Kidney tubule cell (primary cell): ENCODE measurements around the gene BATF3.
A peak's percentile ranks its signal among the peaks of the same experiment; 100 is the strongest.

Source experiments
- DNase-seq: peaks from one replicate; pipeline ENCODE4 v3.0.0-alpha.2; 2018; ENCODE audit warnings: low spot score

Gene BATF3

GRCh38 chr1:212684521-212685090 is 15.0 kb downstream of the BATF3 start:
- DNase-seq = no peak

- DNase-seq = no peak
Measured at GRCh38 chr1:212684076-212684475, 15.6 kb downstream of the BATF3 start.

GRCh38 chr1:212683357-212683722 is 16.3 kb downstream of the BATF3 start:
- DNase-seq = no peak

GRCh38 chr1:212680680-212681389 is 18.8 kb downstream of the BATF3 start:
- no peak for DNase-seq

DNA sequence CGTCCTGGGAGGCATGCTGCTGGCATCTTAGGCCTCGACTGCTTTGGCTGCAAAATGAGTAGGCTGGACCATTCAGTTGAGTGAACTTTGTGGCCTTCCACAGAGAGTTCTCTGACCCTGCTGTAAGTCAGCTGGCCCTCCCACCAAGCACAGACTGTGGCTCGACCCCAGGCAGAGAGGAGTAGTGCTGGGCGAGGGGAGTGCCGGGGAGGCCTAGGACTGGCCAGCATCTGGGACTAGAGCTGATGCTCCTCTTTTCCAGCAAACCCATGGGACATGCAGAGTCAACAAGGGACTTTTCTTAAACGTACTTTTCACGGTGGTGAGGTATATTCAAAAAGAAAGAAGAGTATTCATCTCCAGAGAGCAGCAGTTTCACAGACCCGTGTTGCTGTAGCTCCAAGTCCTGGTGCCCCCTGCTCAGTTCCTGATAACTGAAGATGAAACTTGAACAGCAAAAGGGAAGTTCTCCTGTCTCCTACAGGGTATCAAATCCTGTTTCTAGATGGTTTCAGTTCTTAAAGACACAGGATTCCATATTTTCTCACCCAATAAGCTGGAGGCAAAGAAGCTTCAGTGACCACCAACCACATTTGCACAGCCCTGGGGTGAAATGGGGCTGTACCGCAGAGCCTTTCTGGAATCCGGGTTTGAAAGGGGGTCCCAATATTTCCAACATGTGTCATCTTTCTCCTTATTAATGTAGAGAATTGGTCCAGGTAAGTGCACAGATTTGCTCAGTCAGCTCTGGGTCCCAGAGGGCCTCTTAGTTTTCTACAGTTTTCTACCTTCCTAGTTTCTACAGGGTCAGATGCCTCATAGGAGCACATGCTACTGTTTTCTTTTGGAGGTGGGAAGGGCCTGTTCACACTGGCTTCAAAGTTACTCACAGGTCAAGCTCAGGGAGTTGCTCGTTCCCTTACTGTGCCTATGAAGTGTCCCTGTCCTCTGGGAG is 20.9 kb downstream of the BATF3 start:
- DNase-seq = no peak

DNA sequence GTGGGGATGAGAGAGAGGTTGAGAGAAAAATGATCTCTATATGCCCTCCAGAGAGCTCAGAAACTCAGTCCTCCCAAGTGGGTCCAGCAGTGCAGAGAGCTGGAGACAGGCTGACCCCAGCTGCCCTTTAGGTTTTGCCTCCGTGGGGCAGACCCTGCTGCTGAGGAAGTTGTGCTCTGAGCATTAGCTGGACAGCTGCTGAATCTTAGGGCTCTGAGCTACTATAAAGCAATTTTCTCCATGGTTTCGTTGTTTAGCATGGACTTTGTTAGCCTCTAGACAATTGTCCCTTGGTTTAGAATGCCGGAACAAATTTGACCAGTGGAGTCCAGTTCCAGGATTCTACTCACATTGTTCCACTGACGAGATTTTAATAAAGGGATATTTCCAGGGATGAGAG is 22.1 kb downstream of the BATF3 start:
- DNase-seq = no peak

- DNase-seq = no peak
Measured at GRCh38 chr1:212677136-212677535, 22.5 kb downstream of the BATF3 start.

DNA sequence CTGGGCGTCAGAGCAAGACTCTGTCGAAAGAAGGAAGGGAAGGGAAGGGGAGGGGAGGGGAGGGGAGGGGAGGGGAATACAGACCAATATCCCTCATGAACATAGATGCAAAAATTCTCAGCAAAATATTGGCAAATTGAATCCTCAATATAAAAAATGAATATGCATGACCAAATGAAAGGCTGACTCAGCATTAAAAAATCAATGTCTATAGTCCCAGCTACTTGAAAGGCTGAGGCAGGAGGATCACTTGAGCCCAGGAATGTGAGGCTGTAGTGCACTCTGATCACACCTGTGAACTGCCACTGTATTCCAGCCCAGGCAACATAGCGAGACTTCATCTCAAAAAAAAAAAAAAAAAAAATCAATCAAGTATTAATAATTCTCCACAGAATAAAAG is 24.0 kb downstream of the BATF3 start:
- DNase-seq = no peak

GRCh38 chr1:212674872-212675271 is 24.8 kb downstream of the BATF3 start:
- DNase-seq = no peak

- DNase-seq = peak; percentile 90
Measured at GRCh38 chr1:212671342-212672031, 28.2 kb downstream of the BATF3 start.

DNA sequence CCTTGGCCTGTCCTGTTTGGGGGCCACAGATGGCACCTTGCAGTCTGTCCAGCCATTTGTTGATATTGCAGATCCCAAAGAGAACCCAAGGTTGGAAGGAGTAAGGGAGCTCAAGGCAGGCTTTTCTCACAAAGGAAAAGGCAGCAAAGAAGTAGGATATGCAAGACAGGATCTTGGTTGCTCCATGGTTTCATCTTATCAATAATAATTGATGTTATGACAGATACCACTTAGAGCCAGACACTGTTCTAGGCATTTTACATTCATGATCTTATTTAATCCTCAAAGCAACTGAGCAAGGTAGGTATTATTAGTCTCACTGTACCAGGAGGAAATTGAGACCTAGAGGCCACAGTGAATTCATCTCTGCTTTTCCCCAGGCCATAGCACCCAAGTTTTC is 28.8 kb downstream of the BATF3 start:
- no peak for DNase-seq

- DNase-seq = no peak
Measured at GRCh38 chr1:212670301-212670700, 29.3 kb downstream of the BATF3 start.

- DNase-seq = no peak
Measured at GRCh38 chr1:212669600-212669999, 30.0 kb downstream of the BATF3 start.

DNA sequence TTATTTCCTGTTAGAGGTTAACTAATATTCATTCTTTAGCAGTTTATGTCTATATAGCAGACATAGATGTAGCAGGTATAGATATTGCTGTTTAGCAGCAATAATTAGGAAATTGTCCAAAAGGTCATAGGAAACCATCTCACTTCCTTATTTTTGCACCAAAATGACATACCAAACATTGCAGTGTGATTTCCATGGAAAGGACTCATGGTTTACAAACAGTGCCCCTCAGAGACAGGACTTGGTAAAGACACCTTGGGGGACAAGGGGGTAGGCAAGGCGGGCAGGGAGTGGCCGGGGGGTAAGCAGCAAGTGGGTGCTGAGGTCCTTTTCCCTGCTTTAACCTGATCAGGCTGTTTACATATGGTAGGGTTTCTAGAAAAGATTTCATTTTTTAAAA is 30.5 kb downstream of the BATF3 start:
- DNase-seq = peak; percentile 19

DNA sequence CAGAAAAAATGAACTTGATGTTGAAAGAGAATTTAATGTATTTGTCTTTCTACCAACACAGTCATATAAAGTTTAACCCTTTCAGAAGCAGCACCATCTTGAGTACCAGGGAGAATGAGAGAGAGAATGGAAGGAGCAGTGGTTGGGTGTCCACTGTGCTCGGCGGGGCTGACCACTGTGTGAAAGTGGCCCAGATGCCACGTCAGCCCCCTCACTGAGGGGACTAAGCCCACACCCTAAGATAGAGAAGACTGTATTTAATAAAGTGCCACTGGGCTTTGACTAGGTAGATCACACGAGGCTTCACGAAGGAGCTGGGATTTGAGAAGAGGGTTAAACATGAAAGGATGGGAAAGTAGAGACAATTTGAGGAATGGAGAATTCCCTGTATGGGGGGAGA is 31.2 kb downstream of the BATF3 start:
- no peak for DNase-seq

- DNase-seq = peak; percentile 98
Measured at GRCh38 chr1:212667223-212668139, 32.2 kb downstream of the BATF3 start.

DNA sequence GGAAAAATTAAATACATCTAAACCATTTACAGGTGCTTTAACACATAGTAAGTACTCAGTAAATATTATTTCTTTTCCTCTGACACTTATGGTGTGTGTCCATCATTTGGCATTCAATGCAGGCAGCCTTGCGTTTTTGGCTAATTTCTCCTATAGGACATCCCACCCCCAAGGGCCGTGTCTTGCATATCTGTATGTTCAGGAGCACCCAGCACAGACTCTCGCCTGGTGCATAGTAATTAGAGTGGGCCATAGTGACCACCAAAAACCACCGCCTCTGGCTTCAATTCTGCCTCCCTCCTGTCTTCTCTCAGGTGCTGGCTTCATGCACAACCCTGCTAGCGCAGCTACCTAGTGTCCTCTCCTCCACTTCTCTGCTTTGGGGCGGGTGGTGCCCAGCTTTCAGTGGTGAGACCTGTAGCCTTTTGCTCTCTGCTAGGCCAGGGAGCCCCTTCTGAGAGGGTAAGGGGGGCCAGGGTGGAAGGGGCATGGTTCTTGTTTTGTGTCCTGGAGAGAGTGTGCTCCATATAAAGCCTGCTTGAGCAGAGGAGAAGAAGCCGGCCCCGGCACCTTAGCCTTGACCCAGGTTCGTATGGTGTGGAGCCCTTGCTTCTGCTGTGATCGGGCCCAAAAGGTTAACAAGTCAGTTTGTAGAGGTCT is 33.4 kb downstream of the BATF3 start:
- no peak for DNase-seq

- DNase-seq = peak; percentile 81
Measured at GRCh38 chr1:212665241-212666115, 34.2 kb downstream of the BATF3 start.

- no peak for DNase-seq
Measured at GRCh38 chr1:212664409-212665199, 35.0 kb downstream of the BATF3 start.
